Tibial artery (tissue), 4 donors: ENCODE results near the gene RIN3.

Experiments used
- DNase-seq, 2 donors: peaks; one replicate each; pipeline ENCODE4 v3.0.0-alpha.2; 2019
- H3K27ac ChIP-seq, 2 donors: fragments of 200-600 bp; sonication (generic) in 1 of 2; 1 replicate in 1 of 2; 2 replicates in 1 of 2; pipeline ENCODE4 v1.5.1; 2018 to 2019; ENCODE audit warnings: mild to moderate bottlenecking in 1 of 2
- H3K27me3 ChIP-seq, 2 donors: fragments of 200-600 bp; sonication (generic) in 1 of 2; one replicate each; pipeline versions ENCODE4 v1.5.1 to v1.6.0; 2016 to 2019
- H3K36me3 ChIP-seq, 3 donors: fragments of 200-600 bp; sonication (generic) in 2 of 3; one replicate each; pipeline ENCODE4 v1.5.1; 2016 to 2019; ENCODE audit warnings: mild to moderate bottlenecking in 2 of 3
- H3K4me1 ChIP-seq, 4 donors: fragments of 200-600 bp; sonication (generic) in 2 of 4; 1 replicate in 3 of 4; 2 replicates in 1 of 4; pipeline ENCODE4 v1.5.1; 2016 to 2019
- H3K4me3 ChIP-seq, 2 donors: fragments of 200-600 bp; sonication (generic) in 1 of 2; 1 replicate in 1 of 2; 2 replicates in 1 of 2; pipeline ENCODE4 v1.5.1; 2018 to 2019; ENCODE audit warnings: mild to moderate bottlenecking in 2 of 2
- H3K9me3 ChIP-seq, 3 donors: fragments of 200-600 bp; sonication (generic) in 1 of 3; one replicate each; pipeline ENCODE4 v1.5.1; 2016 to 2019
- intact Hi-C: fragments of 100-400 bp; cut with DNase I; formaldehyde crosslinking; loops from one replicate; pipeline ENCODE4 v1.15.0; 2023; ENCODE audit warnings: low total_unique reads
- TF ChIP-seq, protein P1 (sequence below), 2 experiments: fragments of 200-600 bp in 1 of 2; fragments of 450-650 bp in 1 of 2; IDR thresholded peaks; one replicate each; pipeline ENCODE4 v1.5.1; 2017 to 2019; ENCODE audit warnings: antibody characterized with exemption in 2 of 2, mild to moderate bottlenecking in 1 of 2, moderate library complexity in 1 of 2

RIN3 gene

DNA sequence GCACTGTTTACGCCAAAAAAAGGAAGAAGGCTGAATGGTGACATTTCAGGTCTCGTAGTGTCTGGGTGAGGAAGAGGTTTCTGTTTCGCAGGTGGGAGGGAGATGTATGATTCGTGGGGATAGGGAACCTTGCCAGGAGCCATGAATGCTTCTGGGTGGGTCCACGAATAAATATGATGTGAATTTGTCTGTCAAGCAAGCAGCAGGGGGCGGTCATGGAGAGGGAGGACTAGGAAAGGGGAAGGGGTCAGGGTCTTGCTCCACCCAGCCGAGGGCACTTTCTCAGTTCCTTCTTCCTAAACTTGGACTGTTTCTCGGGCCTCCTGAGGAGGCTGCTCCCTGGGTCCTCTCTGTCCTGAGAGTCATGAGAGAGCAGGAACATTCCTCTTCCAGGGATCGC, 162.4 kb downstream of the RIN3 start:
- Histone ChIP-seq H3K4me1 (peaks cover 0 to 12% (median 2%) of the 10 kb centered on the region in 4 donors), H3K9me3 (no peaks in the 10 kb centered on the region), H3K4me3 (no peak overlapping the region), H3K36me3 (peaks cover 0 to 51% (median 38%) of the 10 kb centered on the region in 3 donors), H3K27me3 (no peaks in the 10 kb centered on the region), H3K27ac (no peak overlapping the region)
- intact Hi-C loops, result no loop called here
- TF ChIP-seq, protein P1, sequence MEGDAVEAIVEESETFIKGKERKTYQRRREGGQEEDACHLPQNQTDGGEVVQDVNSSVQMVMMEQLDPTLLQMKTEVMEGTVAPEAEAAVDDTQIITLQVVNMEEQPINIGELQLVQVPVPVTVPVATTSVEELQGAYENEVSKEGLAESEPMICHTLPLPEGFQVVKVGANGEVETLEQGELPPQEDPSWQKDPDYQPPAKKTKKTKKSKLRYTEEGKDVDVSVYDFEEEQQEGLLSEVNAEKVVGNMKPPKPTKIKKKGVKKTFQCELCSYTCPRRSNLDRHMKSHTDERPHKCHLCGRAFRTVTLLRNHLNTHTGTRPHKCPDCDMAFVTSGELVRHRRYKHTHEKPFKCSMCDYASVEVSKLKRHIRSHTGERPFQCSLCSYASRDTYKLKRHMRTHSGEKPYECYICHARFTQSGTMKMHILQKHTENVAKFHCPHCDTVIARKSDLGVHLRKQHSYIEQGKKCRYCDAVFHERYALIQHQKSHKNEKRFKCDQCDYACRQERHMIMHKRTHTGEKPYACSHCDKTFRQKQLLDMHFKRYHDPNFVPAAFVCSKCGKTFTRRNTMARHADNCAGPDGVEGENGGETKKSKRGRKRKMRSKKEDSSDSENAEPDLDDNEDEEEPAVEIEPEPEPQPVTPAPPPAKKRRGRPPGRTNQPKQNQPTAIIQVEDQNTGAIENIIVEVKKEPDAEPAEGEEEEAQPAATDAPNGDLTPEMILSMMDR (IDR thresholded peaks at IDR 0.05), result no peak
- no peak for DNase-seq

DNA sequence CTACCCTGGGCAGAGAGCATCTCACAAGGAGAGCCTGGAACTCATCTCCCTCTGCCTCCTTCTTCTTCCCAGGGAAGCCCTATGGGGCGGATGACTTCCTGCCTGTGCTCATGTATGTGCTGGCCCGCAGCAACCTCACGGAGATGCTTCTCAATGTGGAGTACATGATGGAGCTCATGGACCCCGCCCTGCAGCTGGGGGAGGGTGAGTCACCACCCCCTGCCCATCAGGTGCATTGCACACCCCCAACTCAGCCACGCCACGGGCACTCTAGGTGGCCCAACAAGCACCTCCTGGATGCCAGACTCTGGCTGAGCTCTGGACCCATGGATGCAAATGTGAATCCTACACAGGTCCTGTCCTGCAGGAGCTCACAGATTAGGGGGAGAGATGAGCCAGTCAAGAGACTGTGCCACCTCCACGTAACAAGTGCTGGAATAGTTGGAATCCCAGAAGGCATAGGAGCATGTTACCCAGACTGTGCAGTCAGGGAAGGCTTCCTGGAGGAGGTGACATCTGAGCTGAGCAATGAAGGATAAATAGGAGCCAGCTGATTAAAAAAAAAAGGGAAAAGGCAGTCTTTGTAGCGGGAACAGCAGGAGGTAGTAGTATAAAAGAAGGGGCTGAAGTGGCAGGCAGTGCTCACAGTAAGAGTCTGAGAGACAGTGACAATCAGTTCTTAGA, 163.0 kb downstream of the RIN3 start:
- intact Hi-C loops, result no loop called here
- H3K27ac ChIP-seq, result no peak overlapping the region
- H3K4me3 ChIP-seq, result no peak overlapping the region
- H3K4me1 ChIP-seq, result peaks cover 0 to 15% (median 6%) of the 10 kb centered on the region in 4 donors
- peaks cover 0 to 51% (median 38%) of the 10 kb centered on the region in 3 donors for H3K36me3 ChIP-seq
- DNase-seq, result no peak
- TF ChIP-seq, protein P1 (IDR thresholded peaks at IDR 0.05), result no peak
- no peaks in the 10 kb centered on the region for H3K9me3 ChIP-seq
- H3K27me3 ChIP-seq, result no peaks in the 10 kb centered on the region

DNA sequence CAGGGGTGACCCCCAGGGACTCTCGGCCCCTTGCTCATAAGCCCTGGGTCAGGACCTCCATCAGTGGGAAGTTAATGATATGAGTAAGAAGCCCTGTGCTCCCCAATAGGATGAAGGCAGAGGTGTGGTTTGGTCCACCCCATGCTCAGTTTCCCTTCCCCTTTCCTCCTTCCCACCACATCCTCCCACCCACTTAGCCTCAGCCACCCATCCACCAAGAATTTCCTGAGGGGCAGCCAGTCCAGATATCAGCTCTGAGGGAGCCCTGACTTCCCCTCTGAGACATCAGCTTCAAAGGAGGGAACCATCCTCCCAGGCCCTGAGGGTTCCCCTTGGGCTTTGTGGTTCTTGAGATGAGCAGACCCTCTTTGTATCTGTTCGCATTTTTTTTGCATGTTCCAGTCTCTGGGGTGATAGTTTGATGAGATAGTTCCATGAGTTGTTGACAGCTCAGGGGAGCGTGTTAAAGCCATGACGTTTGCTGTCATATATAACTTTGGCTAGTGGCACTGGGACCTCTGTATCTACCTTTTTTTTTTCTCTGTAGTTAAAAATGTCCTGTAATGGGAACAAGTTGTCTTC, 163.6 kb downstream of the RIN3 start:
- peaks cover 0 to 15% (median 6%) of the 10 kb centered on the region in 4 donors for H3K4me1 ChIP-seq
- intact Hi-C loops, result no loop called here
- no peaks in the 10 kb centered on the region for H3K27me3 ChIP-seq
- H3K36me3 ChIP-seq, result peaks cover 0 to 55% (median 41%) of the 10 kb centered on the region in 3 donors
- no peak for DNase-seq
- no peak overlapping the region for H3K4me3 ChIP-seq
- TF ChIP-seq, protein P1 (IDR thresholded peaks at IDR 0.05), result no peak
- no peaks in the 10 kb centered on the region for H3K9me3 ChIP-seq
- no peak overlapping the region for H3K27ac ChIP-seq

DNA sequence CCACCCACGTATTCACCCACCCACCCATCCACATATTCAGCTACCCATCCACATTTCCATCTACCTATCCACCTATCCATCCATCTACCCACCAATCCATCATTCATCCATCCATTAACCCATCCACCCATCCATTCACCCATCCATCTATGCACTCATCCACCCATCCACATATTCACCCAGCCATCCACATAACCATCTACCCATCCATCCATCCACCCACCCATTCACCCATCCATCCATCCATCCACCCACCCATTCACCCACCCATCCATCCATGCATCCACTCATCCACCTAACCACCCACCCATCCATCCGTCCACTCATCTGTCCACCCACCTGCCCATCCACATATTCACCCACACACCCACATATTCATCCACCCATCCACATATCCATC, 164.4 kb downstream of the RIN3 start:
- Histone ChIP-seq H3K4me1 (peaks cover 0 to 15% (median 6%) of the 10 kb centered on the region in 4 donors), H3K4me3 (no peak overlapping the region), H3K9me3 (no peaks in the 10 kb centered on the region), H3K36me3 (peaks cover 0 to 62% (median 46%) of the 10 kb centered on the region in 3 donors), H3K27me3 (no peaks in the 10 kb centered on the region), H3K27ac (no peak overlapping the region)
- no peak for DNase-seq
- intact Hi-C loops, result no loop called here
- TF ChIP-seq, protein P1 (IDR thresholded peaks at IDR 0.05), result no peak

DNA sequence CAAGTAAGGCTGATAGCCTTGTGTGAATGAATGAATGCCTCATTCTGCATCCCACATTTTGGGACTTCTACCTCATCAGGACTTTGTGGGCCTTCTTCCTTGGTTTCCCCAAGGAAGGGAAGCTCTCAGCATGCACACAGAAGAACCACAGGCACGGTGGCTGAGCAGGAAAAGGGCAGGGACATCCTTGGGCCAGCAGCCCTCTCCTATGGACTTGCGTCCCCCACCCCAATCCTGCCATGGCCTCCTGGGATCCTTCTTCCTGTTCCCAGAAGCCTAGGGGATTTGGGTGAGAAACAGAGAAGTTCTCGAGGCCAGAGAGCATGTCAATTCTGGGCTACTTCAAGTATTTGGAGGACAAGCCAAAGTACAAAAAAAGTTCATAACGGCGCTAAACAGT, 165.2 kb downstream of the RIN3 start:
- intact Hi-C loops, result no loop called here
- Histone ChIP-seq H3K36me3 (peaks cover 0 to 58% (median 46%) of the 10 kb centered on the region in 3 donors), H3K4me3 (no peak overlapping the region)

More for the DNA sequence above, 165.2 kb downstream of the RIN3 start:
- Histone ChIP-seq H3K9me3 (no peaks in the 10 kb centered on the region), H3K27me3 (no peaks in the 10 kb centered on the region), H3K27ac (no peak overlapping the region), H3K4me1 (peaks cover 0 to 15% (median 6%) of the 10 kb centered on the region in 4 donors)
- TF ChIP-seq, protein P1 (IDR thresholded peaks at IDR 0.05), result no peak
- no peak for DNase-seq
